ENCODE results near the gene SPATA2L. TPM values are rescaled to one million over a fixed set of nuclear protein-coding genes. Genes with fewer than 3 reads are reported as not detected.

Gene SPATA2L
- total RNA-seq, 1 donor from 2014 or later: 9.5 TPM

DNA sequence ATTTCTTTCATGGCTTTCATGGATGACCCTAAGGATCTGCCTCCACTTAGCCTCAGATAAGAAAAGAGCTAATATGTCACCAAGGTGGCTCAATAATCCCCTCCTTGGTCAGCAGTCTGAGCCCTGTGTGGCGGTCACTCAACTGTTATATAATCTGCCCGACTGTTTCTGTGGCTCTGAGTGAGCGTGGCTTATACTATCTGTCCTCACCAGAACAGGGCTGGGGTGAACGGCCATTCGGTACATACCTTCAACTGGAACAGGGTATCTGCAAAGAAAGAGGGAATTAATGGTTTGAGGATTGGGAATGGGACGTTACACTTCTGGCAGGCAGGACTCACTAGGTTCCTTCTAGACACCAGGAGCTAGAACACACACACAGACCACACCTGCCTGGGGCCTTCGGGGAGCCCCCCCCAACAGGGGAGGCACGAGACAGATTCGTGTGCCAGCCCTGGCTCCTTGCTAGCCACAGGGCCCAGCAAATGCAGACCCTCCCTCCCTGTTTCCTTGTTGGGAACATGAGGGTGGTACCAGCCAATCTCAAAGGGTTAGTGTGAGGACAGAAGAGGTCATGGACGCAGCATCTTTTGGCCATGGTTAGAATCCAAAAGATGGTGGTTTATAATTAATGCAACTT lies 47.7 kb downstream of the SPATA2L start:
- Mint-ChIP-seq H3K4me3 (ENCODE audit: unreplicated experiment) (no peak overlapping the region), H3K36me3 (ENCODE audit: unreplicated experiment) (peaks cover 5% of the 10 kb centered on the region), H3K27ac (ENCODE audit: unreplicated experiment) (no peak overlapping the region), H3K9me3 (ENCODE audit: unreplicated experiment) (no peaks in the 10 kb centered on the region), H3K27me3 (ENCODE audit: unreplicated experiment) (no peaks in the 10 kb centered on the region), H3K4me1 (ENCODE audit: unreplicated experiment) (peaks cover 24% of the 10 kb centered on the region)
- TF ChIP-seq CTCF (IDR thresholded peaks at IDR 0.05): no peak
- no peak for DNase-seq (ENCODE audit: extremely low spot score, unreplicated experiment)

DNA sequence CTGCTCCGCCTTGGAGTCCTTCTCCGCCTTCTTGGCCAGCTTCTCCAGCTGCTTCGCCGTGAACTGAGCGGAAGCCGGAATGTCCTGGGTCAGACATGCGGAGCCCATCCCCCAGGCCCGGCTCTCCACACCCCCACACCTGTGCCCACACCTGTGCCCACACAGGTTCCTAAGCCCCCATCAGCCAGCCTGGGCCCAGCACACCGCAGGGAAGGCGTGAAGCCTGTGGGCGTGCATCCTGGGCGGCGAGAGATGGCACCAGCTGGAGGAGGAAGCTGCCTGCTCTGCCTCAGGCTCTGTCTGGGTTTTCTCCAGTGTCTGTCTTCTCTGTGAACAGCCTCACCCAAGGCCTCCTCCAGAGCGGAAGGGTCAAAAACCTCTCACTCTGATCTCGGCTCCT lies 49.9 kb downstream of the SPATA2L start:
- Mint-ChIP-seq H3K27me3 (ENCODE audit: unreplicated experiment) (no peaks in the 10 kb centered on the region), H3K36me3 (ENCODE audit: unreplicated experiment) (peaks cover 6% of the 10 kb centered on the region), H3K9me3 (ENCODE audit: unreplicated experiment) (no peaks in the 10 kb centered on the region), H3K4me1 (ENCODE audit: unreplicated experiment) (peaks cover 15% of the 10 kb centered on the region), H3K27ac (ENCODE audit: unreplicated experiment) (no peak overlapping the region), H3K4me3 (ENCODE audit: unreplicated experiment) (no peak overlapping the region)
- DNase-seq (ENCODE audit: extremely low spot score, unreplicated experiment): no peak
- TF ChIP-seq CTCF (IDR thresholded peaks at IDR 0.05): no peak

DNA sequence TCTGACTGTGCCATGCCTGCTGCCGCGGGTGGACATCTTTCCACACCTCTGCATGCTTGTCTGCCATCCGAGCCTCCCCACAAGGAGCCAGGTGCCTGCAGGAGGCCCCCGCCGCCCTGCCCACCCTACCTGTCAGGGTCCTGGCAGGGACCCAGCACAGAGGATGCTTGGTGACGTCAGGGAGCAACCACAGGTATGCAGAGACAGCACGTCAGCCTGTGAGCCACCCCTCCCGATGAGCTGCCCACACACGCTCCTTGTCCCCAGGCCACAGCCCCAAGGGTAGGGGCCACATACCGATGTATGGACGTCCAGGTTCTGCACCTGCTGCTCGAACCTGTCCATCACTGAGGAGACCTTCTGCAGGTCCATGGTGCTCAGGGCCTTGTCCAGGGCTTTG lies 54.6 kb downstream of the SPATA2L start:
- Mint-ChIP-seq H3K4me3 (ENCODE audit: unreplicated experiment) (no peak overlapping the region), H3K9me3 (ENCODE audit: unreplicated experiment) (no peaks in the 10 kb centered on the region)
- no peak for DNase-seq (ENCODE audit: extremely low spot score, unreplicated experiment)

More for the DNA sequence above, 54.6 kb downstream of the SPATA2L start:
- H3K27me3 Mint-ChIP-seq (ENCODE audit: unreplicated experiment): no peaks in the 10 kb centered on the region
- H3K27ac Mint-ChIP-seq (ENCODE audit: unreplicated experiment): no peak overlapping the region
- no peaks in the 10 kb centered on the region for H3K4me1 Mint-ChIP-seq (ENCODE audit: unreplicated experiment)
- no peak for TF ChIP-seq CTCF (IDR thresholded peaks at IDR 0.05)
- H3K36me3 Mint-ChIP-seq (ENCODE audit: unreplicated experiment): peaks cover 20% of the 10 kb centered on the region

Other genes starting within 250 kb of the SPATA2L start
- gene ANKRD11, start 211.1 kb downstream of the SPATA2L start, total RNA-seq: 188 and 209 TPM in 2 replicates
- 113 and 125 TPM in 2 replicates for gene SPG7, start 193.3 kb downstream of the SPATA2L start, total RNA-seq
- gene RPL13, start 141.0 kb downstream of the SPATA2L start, total RNA-seq: 1,759 and 1,785 TPM in 2 replicates
- 19.7 and 23.6 TPM in 2 replicates for gene CPNE7, start 125.9 kb downstream of the SPATA2L start, total RNA-seq
- not detected in 2 replicates for gene DPEP1, start 88.1 kb downstream of the SPATA2L start, total RNA-seq
- 92.5 and 94.1 TPM in 2 replicates for gene CHMP1A, start 44.0 kb downstream of the SPATA2L start, total RNA-seq
- 15.8 and 18.3 TPM in 2 replicates for gene SPATA33, start 43.9 kb downstream of the SPATA2L start, total RNA-seq
- 67.2 and 91.5 TPM in 2 replicates for gene CDK10, start 15.0 kb downstream of the SPATA2L start, total RNA-seq
- gene VPS9D1, start 19.2 kb upstream of the SPATA2L start, total RNA-seq: 22.0 TPM in 2 replicates
- 21.3 and 23.0 TPM in 2 replicates for gene ZNF276, start 19.8 kb upstream of the SPATA2L start, total RNA-seq
- gene FANCA, start 114.9 kb upstream of the SPATA2L start, total RNA-seq: 14.6 and 14.7 TPM in 2 replicates
- gene SPIRE2, start 126.8 kb upstream of the SPATA2L start, total RNA-seq: 4.1 and 4.6 TPM in 2 replicates
- gene TCF25, start 171.9 kb upstream of the SPATA2L start, total RNA-seq: 251 and 267 TPM in 2 replicates
- gene MC1R, start 217.2 kb upstream of the SPATA2L start, total RNA-seq: 6.5 and 6.9 TPM in 2 replicates
- gene TUBB3, start 221.6 kb upstream of the SPATA2L start, total RNA-seq: 84.9 and 95.8 TPM in 2 replicates
- gene DEF8, start 247.1 kb upstream of the SPATA2L start, total RNA-seq: 78.7 and 82.8 TPM in 2 replicates

All from osteocyte (in vitro differentiated cells).